ENCODE results near the gene RRAS2. TPM values are rescaled to one million over a fixed set of nuclear protein-coding genes. Genes with fewer than 3 reads are reported as not detected.
"Not testable (repeated sequence)": the region's sequence is repeated elsewhere in the genome, so short reads cannot be mapped to it uniquely, and the experiment has no call there.

The RRAS2 gene
- total RNA-seq, 1 donor from 2014 or later = 24.1 TPM

GRCh38 chr11:14308897-14309387 is 50.0 kb downstream of the RRAS2 start:
- peak; percentile 25 for ATAC-seq

DNA sequence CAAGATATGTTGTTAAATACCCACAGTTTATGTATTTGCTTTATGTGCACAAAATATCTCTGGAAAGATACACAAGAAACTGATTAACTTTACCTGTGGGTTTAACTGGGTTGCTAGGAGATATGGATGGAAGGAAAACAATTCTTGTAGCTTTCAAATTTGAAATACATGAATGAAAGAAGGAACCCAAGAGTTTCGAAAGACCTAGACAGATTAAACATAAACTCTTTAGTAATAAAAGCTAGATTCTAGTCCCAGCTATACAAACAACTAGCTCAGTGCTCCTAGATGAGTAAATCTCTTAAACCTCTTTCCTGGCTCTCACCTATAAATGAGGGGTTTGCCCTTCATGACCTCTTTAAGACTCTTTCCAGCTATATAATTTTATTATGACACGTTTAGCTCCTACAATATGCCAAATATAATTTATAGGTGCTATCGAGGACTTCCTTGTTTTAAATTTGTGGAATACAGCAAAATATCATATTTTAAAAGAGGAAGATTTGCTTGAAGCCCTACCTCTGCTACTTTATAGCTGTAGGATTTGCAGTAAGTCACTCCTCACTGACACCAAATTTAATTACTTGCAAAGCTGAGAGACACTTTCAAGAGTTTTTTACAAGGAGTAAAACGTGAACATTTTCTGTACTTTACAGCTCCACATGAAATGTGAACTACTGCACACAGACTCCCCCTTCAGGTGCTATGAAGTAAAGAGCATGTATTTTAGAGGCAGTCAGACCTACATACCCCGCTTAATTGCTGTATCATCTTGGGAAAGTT is 50.7 kb downstream of the RRAS2 start:
- no peak for DNase-seq (ENCODE audit: low spot score)
- ATAC-seq = peak; percentile 86

More at GRCh38 chr11:14308897-14309387, 50.0 kb downstream of the RRAS2 start:
- no peak for DNase-seq (ENCODE audit: low spot score)

DNA sequence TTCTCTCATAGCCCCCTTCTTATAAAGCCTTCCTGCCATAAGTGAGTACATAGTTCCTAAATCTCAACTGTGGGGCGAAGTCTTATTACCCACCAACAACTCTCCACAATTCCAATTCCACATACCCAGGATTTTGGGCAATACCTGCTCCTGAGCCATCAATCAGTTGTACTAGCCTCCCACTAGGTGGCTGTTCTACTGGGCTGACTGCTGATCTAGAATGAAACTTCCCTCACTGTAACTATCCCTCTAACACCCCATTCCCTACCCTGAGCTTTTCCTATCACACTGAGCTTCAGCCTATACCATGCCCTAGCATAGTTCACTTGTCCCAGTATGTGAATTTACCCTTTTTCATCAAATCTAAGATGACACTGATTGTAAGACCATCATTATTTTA is 52.5 kb downstream of the RRAS2 start:
- DNase-seq (ENCODE audit: low spot score) (no peak), ATAC-seq (peak; percentile 32)

GRCh38 chr11:14305649-14306048 is 53.3 kb downstream of the RRAS2 start:
- DNase-seq (ENCODE audit: low spot score) = no peak
- no peak for ATAC-seq

DNA sequence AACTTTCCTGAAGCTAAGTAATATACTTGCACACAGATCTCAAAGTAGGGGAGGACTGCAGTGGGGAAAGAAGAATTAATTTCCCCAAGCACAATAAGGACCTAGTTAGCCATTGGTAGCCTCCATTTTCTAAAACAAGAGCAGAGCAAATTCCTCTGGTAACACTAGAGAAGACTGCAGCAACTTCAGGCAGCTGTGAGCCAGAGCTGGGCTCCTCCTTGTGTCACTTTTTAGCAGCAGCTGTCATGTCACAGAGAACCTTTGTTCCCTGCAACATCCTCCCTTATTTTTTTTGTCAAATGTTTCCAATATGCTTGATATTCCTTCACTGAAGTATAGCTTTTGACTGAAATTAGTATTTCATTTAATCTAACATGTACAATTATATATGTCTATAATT is 54.4 kb downstream of the RRAS2 start:
- no peak for ATAC-seq
- DNase-seq (ENCODE audit: low spot score) = no peak

DNA sequence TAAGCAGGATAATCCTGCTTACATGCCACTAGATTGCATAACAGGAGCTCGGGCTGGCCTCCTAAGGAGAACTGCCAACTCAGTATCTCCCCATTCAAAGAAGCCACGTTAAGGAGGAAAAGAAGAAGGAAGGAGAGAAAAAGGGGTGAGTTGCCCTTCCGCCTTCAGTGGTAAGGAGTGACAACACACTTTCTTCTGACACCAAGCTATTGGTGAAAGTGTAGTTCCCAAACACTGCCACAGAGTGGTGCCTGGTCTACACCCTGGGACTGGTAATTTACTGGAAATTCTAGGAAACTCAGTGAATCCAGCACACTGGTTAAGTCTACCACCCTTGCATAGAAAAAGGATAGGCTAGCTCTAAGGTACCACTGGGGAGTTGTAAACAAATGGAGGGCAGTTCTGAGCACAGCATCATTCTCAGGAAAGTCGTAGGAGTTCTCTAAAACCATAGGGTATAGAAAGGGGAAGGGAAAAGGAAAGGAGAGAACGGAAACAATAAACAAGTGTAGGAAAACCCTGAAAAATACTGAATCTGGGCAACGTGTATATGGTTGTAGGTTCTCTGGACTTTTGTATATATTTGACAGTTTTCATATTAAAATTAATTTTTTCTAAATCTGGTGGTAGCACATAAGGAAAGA is 58.2 kb downstream of the RRAS2 start:
- DNase-seq (ENCODE audit: low spot score) = peak; percentile 55

DNA sequence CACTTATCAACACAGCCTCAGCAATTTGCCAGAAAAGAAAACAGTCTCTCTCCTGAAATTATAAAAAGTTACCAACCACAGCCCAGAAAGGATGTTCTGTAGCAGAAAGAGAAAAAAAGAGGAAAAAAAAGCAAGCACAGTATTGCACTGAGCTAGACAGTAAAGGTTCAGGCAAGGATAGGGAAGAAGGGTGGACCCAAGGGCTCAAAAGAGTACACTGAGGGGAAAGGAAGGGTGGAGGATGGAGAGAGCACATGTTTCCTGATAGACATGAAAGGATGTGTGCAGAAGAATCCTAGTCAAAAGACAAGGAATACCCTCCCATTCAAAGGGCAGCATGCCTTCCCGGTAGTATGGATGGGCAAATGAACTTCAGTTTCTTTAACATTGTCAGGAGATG is 59.1 kb downstream of the RRAS2 start:
- DNase-seq (ENCODE audit: low spot score) = no peak
- no peak for ATAC-seq

More for the DNA sequence above, 58.2 kb downstream of the RRAS2 start:
- peak; percentile 97 for ATAC-seq

DNA sequence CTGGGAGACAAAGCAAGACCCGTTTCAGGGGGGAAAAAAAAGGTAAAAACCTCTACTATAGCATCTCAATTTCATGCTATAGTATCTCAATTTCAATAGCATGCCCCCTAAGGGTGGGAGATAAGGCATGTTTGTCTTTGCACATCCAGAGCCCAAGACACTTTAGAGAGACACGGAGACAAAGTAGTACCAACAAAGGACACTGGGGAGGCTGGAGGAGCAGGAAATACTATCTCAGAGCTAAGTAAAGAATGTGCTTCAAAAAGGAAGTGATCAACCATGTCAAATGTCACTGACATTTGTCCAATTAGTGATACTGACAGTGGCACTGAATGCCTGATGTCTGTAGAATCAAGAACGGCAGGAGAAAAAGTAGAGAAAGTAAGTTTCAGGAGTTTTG is 68.6 kb downstream of the RRAS2 start:
- no peak for ATAC-seq
- DNase-seq (ENCODE audit: low spot score) = no peak

DNA sequence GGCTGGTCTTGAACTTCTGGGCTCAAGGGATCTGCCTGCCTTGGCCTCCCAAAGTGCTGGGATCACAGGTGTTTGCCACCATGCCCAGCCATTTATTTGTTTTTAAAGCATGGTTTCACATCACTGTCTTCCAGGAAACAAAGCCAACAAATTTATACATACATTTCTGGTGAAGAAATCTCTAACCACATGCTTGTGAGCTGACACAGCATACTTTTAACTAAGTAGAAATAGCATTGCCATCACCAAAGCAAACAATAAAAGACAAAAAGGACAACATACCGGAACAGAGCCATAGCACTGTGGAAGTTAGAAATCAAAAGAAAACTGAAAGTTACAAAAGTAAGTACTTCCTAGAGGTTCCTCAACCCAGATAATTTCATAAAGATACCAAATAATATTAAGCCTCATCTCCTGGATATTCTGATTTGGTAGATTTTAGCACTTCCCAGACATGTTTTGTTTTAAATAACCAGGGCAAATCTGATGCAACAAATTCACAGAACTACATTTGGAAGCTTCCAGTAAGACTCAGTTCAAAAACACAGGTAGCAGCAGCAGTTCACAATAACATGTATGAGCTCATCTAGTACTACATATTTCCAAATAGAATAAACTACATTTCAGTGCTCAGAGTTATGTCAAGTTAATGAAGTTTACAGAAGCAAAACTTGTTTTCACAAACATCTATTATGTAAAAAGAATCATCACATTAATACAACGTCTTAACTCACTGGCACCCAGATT is 70.6 kb downstream of the RRAS2 start:
- DNase-seq (ENCODE audit: low spot score) (no peak), ATAC-seq (peak; percentile 36)

GRCh38 chr11:14278869-14279268 is 80.1 kb downstream of the RRAS2 start:
- DNase-seq (ENCODE audit: low spot score); ATAC-seq: not testable (repeated sequence)

GRCh38 chr11:14275076-14275475 is 83.9 kb downstream of the RRAS2 start:
- DNase-seq (ENCODE audit: low spot score) (no peak), ATAC-seq (no peak)

DNA sequence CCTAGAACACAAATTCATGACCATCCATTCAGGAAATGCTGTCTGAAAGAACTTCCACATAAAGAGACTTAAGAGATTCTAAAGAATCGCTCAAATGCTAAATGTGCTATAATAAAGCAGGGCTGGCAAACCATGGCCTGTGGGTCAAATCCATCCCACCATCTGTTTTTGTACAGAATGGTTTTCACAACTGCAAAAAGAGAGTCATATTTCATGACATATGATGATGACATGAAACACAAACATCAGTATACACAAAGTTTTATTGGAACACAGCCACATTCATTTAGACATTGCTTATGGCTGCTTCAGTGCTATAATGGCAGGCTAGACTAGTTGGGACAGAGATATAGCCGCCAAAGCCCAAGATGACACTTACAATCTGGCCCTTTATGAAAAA is 85.1 kb downstream of the RRAS2 start:
- DNase-seq (ENCODE audit: low spot score) (no peak), ATAC-seq (no peak)

DNA sequence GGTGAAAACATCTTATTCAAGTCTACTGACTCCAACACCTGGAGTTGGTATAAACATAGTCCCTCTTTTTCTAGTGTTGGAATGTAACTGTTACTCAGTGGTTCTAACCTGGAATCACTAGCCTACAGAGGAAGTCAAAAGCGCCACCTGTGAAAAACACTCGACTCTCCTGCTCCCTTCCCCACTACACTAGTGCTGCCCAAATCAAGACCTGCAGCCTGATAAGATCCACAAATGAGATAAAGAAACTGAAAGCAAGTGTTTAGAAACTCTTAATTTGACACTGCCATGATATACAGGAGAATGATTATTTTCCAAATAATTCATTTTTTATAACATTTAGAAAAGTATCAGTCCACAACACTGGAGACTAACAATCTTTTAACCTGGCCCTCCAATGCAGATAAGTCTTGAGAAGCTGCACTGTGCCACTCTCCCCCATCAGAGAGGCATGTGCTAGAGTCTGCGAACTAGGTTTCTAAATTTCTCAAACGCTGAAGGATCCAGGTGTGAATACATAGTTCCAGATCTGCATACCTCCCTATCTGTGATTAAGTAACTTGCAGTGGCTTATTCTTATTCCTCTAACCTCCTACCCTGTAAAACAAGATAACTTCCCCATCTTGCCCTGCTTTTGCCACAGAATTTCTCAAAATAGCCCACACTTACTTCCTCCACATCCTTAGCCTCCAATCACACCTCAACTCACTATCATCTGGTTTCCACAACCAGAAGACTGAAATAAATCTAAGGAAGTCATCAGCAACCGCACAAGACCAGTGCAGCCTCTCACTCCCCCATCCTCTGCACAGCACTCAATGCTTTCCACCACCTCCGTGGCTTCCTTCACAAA is 88.1 kb downstream of the RRAS2 start:
- no peak for ATAC-seq
- no peak for DNase-seq (ENCODE audit: low spot score)

GRCh38 chr11:14269692-14270573 is 89.0 kb downstream of the RRAS2 start:
- no peak for ATAC-seq
- no peak for DNase-seq (ENCODE audit: low spot score)

GRCh38 chr11:14267861-14268635 is 90.9 kb downstream of the RRAS2 start:
- no peak for ATAC-seq

GRCh38 chr11:14266622-14267021 is 92.4 kb downstream of the RRAS2 start:
- ATAC-seq = no peak
- DNase-seq (ENCODE audit: low spot score) = no peak

More at GRCh38 chr11:14267861-14268635, 90.9 kb downstream of the RRAS2 start:
- DNase-seq (ENCODE audit: low spot score) = no peak

DNA sequence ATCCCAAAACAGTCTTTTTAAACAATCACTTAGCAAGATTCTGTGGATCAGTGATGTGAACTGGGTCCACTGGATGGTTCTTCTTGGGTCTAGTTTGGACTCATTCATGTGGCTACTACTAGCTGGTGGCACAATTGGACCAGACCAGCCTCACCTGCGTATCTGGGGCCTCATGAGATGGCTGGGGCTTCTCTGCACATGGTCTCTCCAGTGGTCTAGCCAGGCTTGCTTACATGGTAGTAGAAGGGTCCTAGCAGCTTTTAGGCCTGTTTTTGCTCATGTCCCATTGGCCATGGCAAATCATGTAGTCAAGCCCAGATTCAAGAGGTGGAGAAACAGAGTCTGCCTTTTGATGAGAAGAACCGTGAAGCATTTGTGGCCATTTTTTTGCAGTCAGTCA is 94.0 kb downstream of the RRAS2 start:
- ATAC-seq (no peak), DNase-seq (ENCODE audit: low spot score) (no peak)

- ATAC-seq = no peak
These were observed 96.6 kb downstream of the RRAS2 start for GRCh38 chr11:14262271-14262846.

More at GRCh38 chr11:14262271-14262846, 96.6 kb downstream of the RRAS2 start:
- no peak for DNase-seq (ENCODE audit: low spot score)

Measured in left lobe of liver (tissue), 2 donors.